K562 (cell line): Measurements from ENCODE around the gene MKRN1. TPM values are rescaled to one million over a fixed set of nuclear protein-coding genes. Genes with fewer than 3 reads are reported as not detected.

Source experiments
- CLOCK ChIP-seq: fragments of 250-450 bp; sonication (Bioruptor Pico); IDR thresholded peaks from 2 replicates; pipeline ENCODE4 v1.4.0; 2020; ENCODE audit warnings: mild to moderate bottlenecking, moderate library complexity, borderline replicate concordance
- DDX20 ChIP-seq: fragments of 450-650 bp; IDR thresholded peaks from 2 replicates; pipeline ENCODE4 v1.6.1; 2016; ENCODE audit warnings: missing genetic modification characterization, low read depth, mild to moderate bottlenecking, missing compliant biosample characterization, moderate library complexity
- DPF2 ChIP-seq: fragments of 450-650 bp; IDR thresholded peaks from 2 replicates; pipeline ENCODE4 v1.6.1; 2016
- ELF4 ChIP-seq: fragments of 450-650 bp; formaldehyde crosslinking; IDR thresholded peaks from 2 replicates; pipeline ENCODE4 v1.4.0; 2022; ENCODE audit warnings: missing genetic modification characterization
- ESRRA ChIP-seq: fragments of 450-650 bp; IDR thresholded peaks from 2 replicates; pipeline ENCODE4 v1.6.1; 2014; ENCODE audit warnings: low read depth, mild to moderate bottlenecking, moderate library complexity, borderline replicate concordance
- GABPB2 ChIP-seq: fragments of 250-450 bp; sonication (Bioruptor Pico); conservative IDR thresholded peaks from 2 replicates; pipeline ENCODE4 v1.5.1; 2021; ENCODE audit warnings: mild to moderate bottlenecking
- HDAC1 ChIP-seq, 2 experiments: fragments of 450-650 bp; IDR thresholded peaks; 2 replicates each; pipeline ENCODE4 v1.6.1; 2016 to 2017; ENCODE audit warnings: inconsistent platforms in 1 of 2, mild to moderate bottlenecking in 1 of 2, moderate library complexity in 1 of 2
- HNRNPLL ChIP-seq: fragments of 200-400 bp; formaldehyde crosslinking; IDR thresholded peaks from 2 replicates; pipeline ENCODE4 v1.6.1; 2017; ENCODE audit warnings: low read length, low read depth, mild to moderate bottlenecking; ENCODE audit not compliant: poor library complexity, severe bottlenecking
- JUN ChIP-seq, 2 experiments: sonication (generic) in 1 of 2; formaldehyde crosslinking in 1 of 2; IDR thresholded peaks; 2 replicates each; pipeline versions ENCODE4 v1.6.1 to v1.8.0; 2012 to 2022; ENCODE audit warnings: borderline replicate concordance in 2 of 2, mild to moderate bottlenecking in 2 of 2, improper control_type of control experiment in 1 of 2, low read depth in 1 of 2, low read length in 1 of 2, missing genetic modification reagents in 1 of 2
- MCM7 ChIP-seq, 2 experiments: fragments of 450-650 bp; IDR thresholded peaks; 2 replicates each; pipeline ENCODE4 v1.6.1; 2016 to 2018
- MXI1 ChIP-seq: IDR thresholded peaks from 2 replicates; pipeline ENCODE4 v1.6.1; 2011; ENCODE audit warnings: low read depth, mild to moderate bottlenecking, improper control_type of control experiment, low read length
- YY1 ChIP-seq, 3 experiments: IDR thresholded peaks; 2 replicates each; pipeline ENCODE4 v1.6.1; 2011; ENCODE audit warnings: low read length in 2 of 3, mild to moderate bottlenecking in 2 of 3, moderate library complexity in 2 of 3, borderline replicate concordance in 1 of 3, control low read depth in 1 of 3, low read depth in 1 of 3; ENCODE audit not compliant: insufficient read depth in 3 of 3, insufficient replicate concordance in 2 of 3, control insufficient read depth in 1 of 3, insufficient read length in 1 of 3; ENCODE audit errors: extremely low read depth in 1 of 3
- ZC3H11A ChIP-seq: IDR thresholded peaks from 2 replicates; pipeline ENCODE4 v1.6.1; 2012; ENCODE audit warnings: low read depth, low read length, improper control_type of control experiment
- ZNF143 ChIP-seq: sonication (generic); formaldehyde crosslinking; IDR thresholded peaks from 2 replicates; pipeline ENCODE4 v1.9.0; 2022; ENCODE audit warnings: mild to moderate bottlenecking, missing genetic modification reagents
- ZNF318 ChIP-seq, 2 experiments: fragments of 450-650 bp; IDR thresholded peaks; 2 replicates each; pipeline ENCODE4 v1.6.1; 2016; ENCODE audit warnings: mild to moderate bottlenecking in 2 of 2, borderline replicate concordance in 1 of 2, low read depth in 1 of 2, moderate library complexity in 1 of 2
- polyA plus RNA-seq, 8 experiments: library from polyadenylated mRNA; depleted of rRNA in 4 of 8; stranded (reverse) in 5 of 8; unstranded in 3 of 8; fragments of >200 nt; fragmentation: Nextera tagmentation in 2 of 8; fragmentation: Illumina TruSeq in 1 of 8; extraction: Ambion mirVana in 2 of 8; extraction: Trizol in 1 of 8; gene quantifications; 2 replicates each; pipeline versions ENCODE4 v1.2.1 to v1.2.3, GENCODE V29; 2011 to 2014; ENCODE audit warnings: inconsistent platforms in 1 of 8, missing spikeins in 1 of 8
- total RNA-seq, 7 experiments: library from RNA; depleted of rRNA in 6 of 7; stranded (reverse); fragments of >200 nt in 6 of 7; fragmentation: Illumina TruSeq in 2 of 7; extraction: Trizol in 2 of 7; gene quantifications; 2 replicates each; pipeline versions ENCODE4 v1.2.1 to v1.2.3, GENCODE V29; 2011 to 2021; ENCODE audit warnings: low replicate concordance in 1 of 7

The MKRN1 gene
- total and polyA plus RNA-seq, 9 of the 15 experiments (the other 6 are each of a cell fraction or from before 2014, with no cell fraction given) = 30.5 to 90.3 (median 76.0) TPM

- TF ChIP-seq ZNF318 (IDR thresholded peaks at IDR 0.05; ENCODE audit: borderline replicate concordance in 1 of 2, low read depth in 1 of 2) (no peak), MCM7 (IDR thresholded peaks at IDR 0.05) (no peak), CLOCK (no peak), GABPB2 (CRISPR knock-in tag) (no peak), JUN (IDR thresholded peaks at IDR 0.05; ENCODE audit: borderline replicate concordance, low read depth, low read length) (no peak), JUN (CRISPR knock-in tag; IDR thresholded peaks at IDR 0.05; ENCODE audit: borderline replicate concordance) (peak; percentile 8; the same call in 1 of the 2 replicates), ESRRA (peak; percentile 58; the same call in 1 of the 2 replicates), MXI1 (no peak), HDAC1 (IDR thresholded peaks at IDR 0.05) (peak in 1 of 2 experiments; percentile 40; a peak in 1 of 4 replicates), DPF2 (no peak), ELF4 (CRISPR knock-in tag) (no peak), ZNF143 (CRISPR knock-in tag) (0 out of 2 replicates have a peak, but pooled peaks have one; percentile 15), ZC3H11A (no peak), YY1 (IDR thresholded peaks at IDR 0.05; ENCODE audit: borderline replicate concordance in 1 of 3, control insufficient read depth in 1 of 3, extremely low read depth in 1 of 3, insufficient read depth in 3 of 3, insufficient read length in 1 of 3, insufficient replicate concordance in 2 of 3, low read depth in 1 of 3, low read length in 2 of 3) (peak in 2 of 3 experiments; percentile 56 to 66), HNRNPLL (no peak), DDX20 (tag) (no peak)
Observed at GRCh38 chr7:140517546-140518369, 38.5 kb upstream of the MKRN1 start (continued).
